ENCODE data around the gene CCDC97. TPM values are rescaled to one million over a fixed set of nuclear protein-coding genes. Genes with fewer than 3 reads are reported as not detected.

CCDC97 gene
- total RNA-seq: 8.5 and 10.9 TPM in 2 replicates

GRCh38 chr19:41310033-41310831 lies at the start of gene CCDC97:
Gene CCDC97, plus strand, starts transcription at chr19:41310172. Its CDS starts 139 bp downstream, at chr19:41310311.

GRCh38 chr19:41263850-41264580 lies 46.0 kb upstream of the CCDC97 start, which contains the start of gene HNRNPUL1:
Gene HNRNPUL1, plus strand, starts transcription at chr19:41264372. Its CDS starts 132 bp downstream, at chr19:41264504.

GRCh38 chr19:41353466-41354342 lies 43.7 kb downstream of the CCDC97 start, which contains the start of gene TGFB1:
Gene TGFB1, minus strand, starts transcription at chr19:41353922. Its CDS starts 878 bp downstream, at chr19:41353044.

GRCh38 chr19:41363753-41364523 lies 54.0 kb downstream of the CCDC97 start, which contains the start of gene B9D2:
Gene B9D2, minus strand, starts transcription at chr19:41364149. Its CDS starts 630 bp downstream, at chr19:41363519.

Other genes starting within 250 kb of the CCDC97 start
- not detected in 2 replicates for gene CYP2A13, start 221.7 kb upstream of the CCDC97 start, total RNA-seq
- not detected in 2 replicates for gene CYP2F1, start 195.7 kb upstream of the CCDC97 start, total RNA-seq
- 0.13 and 0.46 TPM in 2 replicates for gene CYP2S1, start 117.0 kb upstream of the CCDC97 start, total RNA-seq
- gene AXL, start 90.9 kb upstream of the CCDC97 start, total RNA-seq: 378 and 448 TPM in 2 replicates
- gene HNRNPUL1, start 45.8 kb upstream of the CCDC97 start, total RNA-seq: 90.1 and 90.8 TPM in 2 replicates
- gene TGFB1, start 43.8 kb downstream of the CCDC97 start, total RNA-seq: 44.2 and 105 TPM in 2 replicates
- 4.0 and 4.5 TPM in 2 replicates for gene B9D2, start 54.0 kb downstream of the CCDC97 start, total RNA-seq
- 3.6 and 6.5 TPM in 2 replicates for gene TMEM91, start 66.4 kb downstream of the CCDC97 start, total RNA-seq
- gene EXOSC5, start 87.2 kb downstream of the CCDC97 start, total RNA-seq: 10.1 and 14.4 TPM in 2 replicates
- gene BCKDHA, start 87.6 kb downstream of the CCDC97 start, total RNA-seq: 52.6 and 61.1 TPM in 2 replicates
- gene B3GNT8, start 117.2 kb downstream of the CCDC97 start, total RNA-seq: 2.2 and 2.3 TPM in 2 replicates
- gene DMAC2, start 129.7 kb downstream of the CCDC97 start, total RNA-seq: 28.6 and 33.4 TPM in 2 replicates
- gene ERICH4, start 133.0 kb downstream of the CCDC97 start, total RNA-seq: not detected in 2 replicates

Data from smooth muscle cell of the pulmonary artery (primary cell).